GM19395 (cell line): ENCODE data around the gene RPRD1B.

ENCODE experiments used
- ATAC-seq: cut with Tn5 transposase; IDR thresholded peaks from one replicate; pipeline ENCODE4 v1.9.1; 2021; ENCODE audit warnings: mild to moderate bottlenecking, moderate library complexity; ENCODE audit not compliant: unreplicated experiment

Gene RPRD1B

DNA sequence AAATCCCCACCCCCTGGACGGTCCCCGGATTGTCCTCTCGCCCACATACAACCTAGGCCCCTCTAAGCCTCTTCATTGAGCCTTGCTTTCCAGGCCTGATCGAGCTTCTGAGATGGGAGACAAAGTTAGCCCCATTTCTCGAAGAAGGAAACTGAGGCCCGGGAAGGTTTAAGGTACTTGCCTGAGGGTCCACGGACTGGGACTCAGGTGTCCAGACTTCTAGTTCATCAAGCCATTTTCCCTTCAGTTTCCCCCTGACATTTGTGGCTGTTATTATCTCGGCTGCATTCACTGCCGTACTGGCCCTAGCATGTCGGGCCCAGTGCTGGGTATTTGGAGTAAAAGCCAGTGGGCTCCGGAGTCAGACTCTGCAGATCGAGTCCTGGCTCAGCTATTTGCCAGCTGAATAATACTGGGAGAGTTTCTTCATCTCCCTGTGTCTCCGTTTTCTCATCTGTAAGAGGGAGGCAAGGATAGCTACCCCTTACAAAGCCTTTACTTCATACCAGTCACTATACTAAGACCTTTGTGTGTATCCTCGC is 633 bp downstream of the RPRD1B start:
- ATAC-seq = peak; percentile 5

DNA sequence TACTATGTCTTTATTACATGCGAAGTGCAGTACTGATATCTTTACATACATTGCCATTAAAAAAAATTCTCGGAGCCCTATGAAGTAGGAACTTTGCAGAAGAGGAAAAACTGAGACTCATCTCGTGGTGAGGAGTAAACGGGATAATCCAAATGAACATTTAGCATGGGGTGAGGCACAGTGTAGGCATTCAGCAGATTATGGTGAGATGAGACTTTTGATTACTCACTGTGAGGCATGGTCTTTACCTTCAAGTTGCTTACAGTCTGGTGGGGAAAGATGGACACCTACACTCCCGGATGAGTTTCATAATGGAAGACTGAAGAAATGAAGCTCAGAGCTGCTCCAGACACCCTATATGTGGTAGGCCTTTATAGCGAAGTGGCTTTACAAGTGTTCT is 1.4 kb downstream of the RPRD1B start:
- ATAC-seq = no peak

DNA sequence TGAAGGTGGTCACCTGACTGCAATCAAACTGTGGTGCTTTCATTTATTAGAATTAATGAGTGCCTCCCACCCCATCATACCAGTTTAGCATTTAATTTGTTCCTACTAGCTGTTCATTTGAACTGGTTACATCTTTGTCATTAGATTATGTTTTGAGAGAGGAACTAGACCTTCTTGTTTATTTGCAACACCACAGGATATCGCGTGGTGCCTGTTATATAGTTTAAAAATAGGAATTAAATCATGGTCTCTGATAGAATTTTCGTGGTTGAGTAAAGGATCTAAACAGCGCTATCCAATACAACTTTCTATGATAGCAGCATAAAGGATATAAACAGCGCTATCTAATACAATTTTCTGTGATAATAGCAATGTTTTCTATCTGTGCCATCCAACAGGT is 2.8 kb downstream of the RPRD1B start:
- no peak for ATAC-seq

DNA sequence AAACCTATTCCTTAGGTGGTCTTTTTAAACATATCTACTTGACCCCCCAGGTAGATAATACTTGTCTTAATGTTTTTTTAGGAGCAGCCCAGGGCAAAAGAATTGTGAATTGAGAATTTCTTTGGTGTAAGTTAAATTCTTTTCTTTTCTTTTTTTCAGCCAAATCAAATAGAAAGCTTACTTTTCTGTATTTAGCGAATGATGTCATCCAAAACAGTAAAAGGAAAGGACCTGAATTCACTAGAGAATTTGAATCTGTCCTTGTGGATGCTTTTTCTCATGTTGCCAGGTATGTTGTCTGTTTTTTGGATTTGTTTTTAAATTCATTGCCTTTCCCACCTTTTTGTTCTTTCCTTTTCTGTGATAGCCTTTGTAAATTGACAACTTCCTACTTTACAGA is 6.7 kb downstream of the RPRD1B start:
- no peak for ATAC-seq

DNA sequence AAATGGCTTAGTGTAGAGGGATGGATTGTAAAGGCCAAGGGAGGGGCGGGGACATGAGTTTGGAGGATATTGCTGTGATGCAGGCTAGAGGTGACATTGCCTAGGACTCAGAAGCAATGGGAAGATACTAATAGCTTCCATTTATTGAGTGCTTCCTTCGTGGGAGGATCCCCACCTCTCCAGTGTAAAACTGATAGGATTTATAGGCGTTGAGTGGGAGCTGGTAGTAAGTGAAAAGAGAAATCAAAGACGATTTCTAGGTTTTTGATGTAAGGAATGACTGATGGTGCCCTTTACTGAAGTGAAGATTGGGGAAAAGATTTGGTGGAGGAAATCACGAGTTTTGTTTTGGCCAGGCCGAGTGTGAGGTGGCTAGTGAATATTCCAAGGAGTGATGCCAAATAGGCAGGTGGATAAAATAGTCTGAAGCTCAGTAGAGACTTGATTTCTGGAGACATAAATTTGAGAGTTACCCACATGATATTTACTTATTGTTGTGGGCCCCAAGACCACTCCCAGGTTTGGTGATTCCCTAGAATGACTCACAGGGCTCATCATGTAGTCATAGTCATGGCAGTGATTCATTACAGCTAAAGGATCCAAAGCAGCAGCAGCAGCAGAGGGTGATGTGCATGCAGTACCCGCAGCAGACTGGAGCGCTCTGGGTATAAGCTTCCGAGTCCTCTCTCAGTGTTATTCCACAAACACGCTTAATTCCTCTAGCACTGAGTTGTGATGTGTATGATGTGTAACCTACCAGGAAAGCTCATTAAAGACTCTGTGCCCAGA is 10.2 kb downstream of the RPRD1B start:
- ATAC-seq = no peak

DNA sequence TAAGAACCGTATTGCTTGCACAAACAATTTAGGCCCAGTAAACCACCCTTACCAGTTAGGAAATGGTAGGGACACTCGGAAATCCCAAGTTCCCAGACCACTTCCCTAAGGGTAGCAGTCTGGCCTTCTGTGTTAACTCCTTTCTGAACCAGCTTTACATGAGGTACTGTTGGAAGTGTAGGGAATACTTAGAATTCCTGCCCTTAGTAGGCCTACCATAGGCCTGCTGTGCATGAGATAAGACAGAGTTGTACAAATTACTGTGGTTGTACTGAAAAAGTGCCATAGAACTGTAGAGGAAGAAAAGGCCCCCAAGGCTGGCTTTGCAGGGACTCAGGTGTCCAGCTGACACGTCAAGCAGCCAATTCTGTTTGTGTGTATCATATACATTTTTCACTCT is 11.1 kb downstream of the RPRD1B start:
- no peak for ATAC-seq

DNA sequence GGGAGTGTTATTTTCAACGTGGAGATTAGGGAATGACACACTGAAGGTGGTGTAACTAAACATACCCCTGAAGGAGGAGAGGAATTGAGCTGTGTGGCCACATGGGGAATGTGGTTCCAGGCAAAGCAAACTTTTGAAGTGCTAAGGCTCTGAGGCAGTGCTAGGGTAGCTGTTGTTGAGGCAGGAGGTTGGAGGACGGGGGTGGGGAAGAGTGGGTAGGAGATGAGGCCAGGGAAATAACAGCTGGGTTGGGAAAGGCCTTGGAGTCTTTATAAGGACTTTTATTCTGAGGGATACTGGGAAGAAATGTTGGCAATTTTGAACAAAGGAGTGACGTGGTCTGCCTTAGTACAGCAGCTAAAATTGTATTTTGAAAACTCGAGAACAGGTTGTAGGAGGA is 13.0 kb downstream of the RPRD1B start:
- no peak for ATAC-seq

DNA sequence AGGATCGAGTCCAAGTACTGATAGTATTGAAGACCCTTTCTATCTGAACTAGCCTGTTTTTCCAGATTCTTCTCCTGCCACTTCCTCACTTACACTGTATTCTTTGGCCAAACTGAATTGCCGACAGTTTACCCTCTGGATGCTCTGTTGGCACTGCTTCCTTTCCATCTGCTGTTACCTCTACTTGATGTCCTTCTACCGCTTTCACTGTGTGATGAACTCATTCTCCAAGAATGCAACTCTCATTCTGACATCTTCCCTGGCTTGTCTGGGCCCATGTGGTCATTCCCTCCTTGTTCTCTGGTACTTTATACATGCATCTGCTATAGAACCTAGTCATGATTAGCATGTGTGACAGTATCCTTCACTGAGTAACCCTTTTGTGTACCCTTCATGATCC is 16.3 kb downstream of the RPRD1B start:
- ATAC-seq = no peak

DNA sequence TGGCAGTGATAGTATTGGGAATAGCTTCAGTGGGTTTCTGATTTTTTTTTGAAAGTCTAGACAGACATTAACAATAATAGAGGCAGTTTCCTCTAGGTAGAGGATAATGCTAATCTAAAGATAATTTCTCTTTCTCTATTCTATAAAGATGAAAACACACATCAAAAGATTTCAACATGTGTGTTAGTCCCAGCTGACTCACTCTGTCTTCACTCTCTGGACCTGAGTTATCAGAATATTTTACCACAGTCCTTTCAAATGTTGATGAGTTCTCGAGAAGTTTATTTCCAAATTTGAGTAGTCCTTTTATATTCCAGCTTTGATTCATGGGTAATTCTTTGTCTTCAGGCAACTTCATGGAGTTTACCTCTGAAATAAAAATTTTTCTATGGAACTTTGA is 17.1 kb downstream of the RPRD1B start:
- ATAC-seq = no peak

DNA sequence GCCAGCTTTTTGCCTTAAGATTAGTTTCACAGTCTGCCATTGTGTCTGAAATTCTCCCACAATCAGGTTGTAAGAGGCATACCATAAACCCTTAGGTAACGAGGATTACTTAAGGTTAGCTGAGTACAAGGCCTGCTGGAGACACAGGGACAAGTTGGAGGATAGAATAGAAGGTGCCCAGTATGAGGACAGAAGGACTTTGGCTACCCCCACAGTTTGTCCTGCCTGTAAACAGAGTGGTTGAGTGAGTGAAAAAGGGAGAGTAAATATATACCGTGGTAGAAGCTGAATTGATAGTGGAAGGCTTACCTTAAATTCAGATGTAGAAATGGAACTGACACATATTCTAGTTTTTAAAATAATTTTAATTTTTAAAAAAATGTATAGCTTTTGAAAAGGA is 19.3 kb downstream of the RPRD1B start:
- no peak for ATAC-seq

DNA sequence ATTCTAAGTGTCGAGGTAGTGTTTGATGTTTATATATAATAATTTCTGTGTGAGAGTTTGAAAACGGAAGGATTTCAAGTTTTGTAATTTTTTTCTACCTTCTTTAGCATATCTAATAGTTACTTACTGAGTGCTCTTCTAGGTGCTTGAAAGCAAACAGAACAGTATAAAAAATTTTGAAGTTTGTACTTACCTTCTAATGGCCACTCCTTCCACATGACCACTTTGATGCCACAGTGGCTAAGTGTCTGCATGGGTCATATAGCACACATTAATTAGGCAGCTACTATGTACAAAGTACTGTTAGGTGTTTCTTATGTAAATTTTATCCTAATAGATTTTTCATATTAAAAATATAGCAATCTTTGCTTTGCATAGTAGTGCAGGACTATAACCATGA is 21.1 kb downstream of the RPRD1B start:
- no peak for ATAC-seq

DNA sequence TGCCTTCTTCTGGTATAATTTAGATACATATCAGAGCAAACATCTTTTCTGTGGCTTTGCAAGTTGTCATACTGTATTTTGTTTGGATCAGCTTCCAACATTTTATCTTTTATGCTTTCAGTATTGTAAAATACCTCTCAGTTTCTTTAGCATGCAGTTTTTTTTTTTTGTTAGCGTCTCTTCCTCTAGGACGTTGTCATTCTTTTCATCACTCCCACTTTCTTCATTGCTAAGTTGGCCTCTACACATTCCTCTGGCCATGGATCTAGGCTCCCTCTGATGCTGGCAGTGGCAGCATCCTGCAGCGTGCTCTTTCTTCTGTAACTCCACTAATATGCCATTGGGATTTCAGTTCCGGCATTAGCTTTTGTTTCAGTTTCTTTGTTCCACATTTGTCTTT is 21.7 kb downstream of the RPRD1B start:
- no peak for ATAC-seq

DNA sequence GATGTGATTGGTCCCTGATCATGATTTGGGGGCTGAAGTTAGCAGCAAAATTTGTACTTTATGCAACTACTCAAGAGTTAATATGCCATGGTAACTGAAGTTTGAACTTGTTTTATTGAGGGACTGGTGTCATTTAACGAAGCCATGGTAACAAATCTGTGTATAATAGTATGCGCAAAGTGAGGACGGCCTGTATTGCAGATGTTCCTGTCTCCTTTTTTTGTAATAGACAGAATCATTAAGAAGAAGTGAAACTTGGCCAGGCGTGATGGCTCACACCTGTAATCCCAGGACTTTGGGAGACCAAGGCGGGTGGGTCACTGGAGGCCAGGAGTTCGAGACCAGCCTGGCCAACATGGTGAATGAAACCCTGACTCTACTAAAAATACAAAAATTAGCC is 22.3 kb downstream of the RPRD1B start:
- ATAC-seq = no peak

DNA sequence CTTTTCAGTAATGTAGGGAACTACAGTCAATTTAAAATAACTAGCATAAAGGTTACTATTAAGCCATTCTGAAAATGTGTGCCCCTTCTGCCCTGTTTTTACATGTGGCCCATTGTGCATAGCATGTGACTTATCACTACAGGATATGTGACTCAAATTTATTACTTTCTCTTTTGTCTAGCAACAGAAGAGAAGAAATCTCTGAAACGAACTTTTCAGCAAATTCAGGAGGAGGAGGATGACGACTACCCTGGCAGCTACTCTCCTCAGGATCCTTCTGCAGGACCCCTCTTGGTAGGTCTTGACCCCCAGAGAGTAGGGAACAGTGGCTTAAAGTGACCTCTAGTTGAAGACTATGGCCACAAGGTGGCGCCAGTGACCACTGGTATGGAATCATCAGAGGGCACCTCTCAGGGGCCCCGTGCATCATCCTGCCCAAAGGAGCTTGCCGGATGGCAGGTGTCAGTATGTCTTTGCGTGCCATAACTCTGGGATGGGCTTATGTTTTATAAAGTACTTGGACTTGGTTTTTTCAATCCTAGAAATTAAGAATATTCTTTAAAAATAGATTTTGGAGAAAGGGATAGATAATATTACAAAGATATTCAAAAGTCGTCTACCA is 23.9 kb downstream of the RPRD1B start:
- peak; percentile 61 for ATAC-seq

DNA sequence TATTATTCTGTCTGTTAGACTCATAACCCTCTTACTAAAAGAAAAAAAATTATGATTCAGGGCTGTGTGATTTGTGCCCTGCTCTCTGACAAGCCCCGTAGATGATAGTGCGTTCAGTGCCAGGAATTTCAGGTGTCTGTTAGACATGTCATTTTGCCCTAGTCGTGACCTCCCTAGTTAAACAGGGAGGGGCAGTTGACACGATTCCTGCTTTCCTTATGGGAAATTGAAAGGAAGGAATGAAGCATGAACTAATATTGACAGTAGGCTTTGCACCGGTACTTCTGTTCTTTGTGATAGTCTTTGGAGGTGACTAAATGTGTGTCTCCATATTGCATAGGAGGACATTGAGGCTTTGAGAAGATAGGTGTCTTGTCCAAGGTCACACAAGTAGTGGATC is 26.3 kb downstream of the RPRD1B start:
- ATAC-seq = no peak

DNA sequence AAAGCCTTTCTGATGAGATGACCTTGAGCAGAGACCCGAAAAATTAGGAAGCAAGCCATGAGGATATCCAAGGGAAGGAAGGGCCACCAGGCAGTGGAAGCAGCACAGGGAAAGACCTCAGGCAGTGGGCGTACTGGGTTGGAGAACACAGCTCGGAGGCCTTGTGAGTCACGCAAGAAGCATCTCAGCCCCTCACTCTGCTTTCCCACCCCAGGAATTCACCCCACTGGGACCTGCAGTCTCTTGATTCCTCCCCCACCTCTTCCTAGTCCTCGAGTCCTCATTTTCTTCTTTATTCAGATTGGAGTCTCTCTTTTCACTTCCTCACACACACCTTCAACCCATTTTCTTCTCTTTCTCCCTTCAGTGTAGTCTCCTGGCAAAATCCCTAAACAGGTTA is 27.0 kb downstream of the RPRD1B start:
- no peak for ATAC-seq

DNA sequence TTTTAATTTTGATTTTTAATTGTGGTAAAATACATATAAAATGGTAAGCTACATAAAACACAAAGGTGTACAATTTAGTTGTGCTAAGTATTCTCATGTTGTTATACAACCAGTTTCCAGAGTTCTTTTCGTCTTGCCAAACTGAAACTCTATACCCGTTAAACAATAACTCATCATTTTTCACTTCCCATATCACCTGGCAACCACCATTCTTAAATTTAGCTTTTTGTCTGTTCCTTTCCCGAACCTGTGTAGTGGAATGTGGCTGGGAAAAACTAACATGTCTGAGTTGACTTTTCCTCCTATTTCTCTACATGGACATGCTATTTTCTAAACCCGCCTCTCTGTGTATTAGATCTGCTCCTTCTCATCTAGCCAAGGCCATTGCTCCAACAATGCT is 27.6 kb downstream of the RPRD1B start:
- no peak for ATAC-seq

DNA sequence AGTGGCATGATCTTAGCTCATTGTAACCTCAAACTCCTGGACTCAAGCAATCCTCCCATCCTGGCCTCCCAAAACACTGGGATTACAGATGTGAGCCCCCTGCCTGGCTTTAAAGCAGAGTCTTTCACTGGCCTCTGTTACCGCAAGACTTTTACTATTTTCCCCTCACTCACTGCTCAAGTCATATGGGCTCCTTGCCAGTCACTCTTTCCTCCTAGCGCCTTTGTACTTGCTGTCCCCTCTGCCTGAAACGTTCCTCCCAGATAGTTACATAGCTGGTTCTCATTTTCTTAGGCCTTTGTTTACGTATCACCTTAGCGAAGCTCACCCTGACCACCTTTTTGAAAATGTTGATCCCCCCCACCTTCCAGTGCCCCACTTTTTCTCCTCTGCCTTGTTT is 29.3 kb downstream of the RPRD1B start:
- ATAC-seq = no peak

DNA sequence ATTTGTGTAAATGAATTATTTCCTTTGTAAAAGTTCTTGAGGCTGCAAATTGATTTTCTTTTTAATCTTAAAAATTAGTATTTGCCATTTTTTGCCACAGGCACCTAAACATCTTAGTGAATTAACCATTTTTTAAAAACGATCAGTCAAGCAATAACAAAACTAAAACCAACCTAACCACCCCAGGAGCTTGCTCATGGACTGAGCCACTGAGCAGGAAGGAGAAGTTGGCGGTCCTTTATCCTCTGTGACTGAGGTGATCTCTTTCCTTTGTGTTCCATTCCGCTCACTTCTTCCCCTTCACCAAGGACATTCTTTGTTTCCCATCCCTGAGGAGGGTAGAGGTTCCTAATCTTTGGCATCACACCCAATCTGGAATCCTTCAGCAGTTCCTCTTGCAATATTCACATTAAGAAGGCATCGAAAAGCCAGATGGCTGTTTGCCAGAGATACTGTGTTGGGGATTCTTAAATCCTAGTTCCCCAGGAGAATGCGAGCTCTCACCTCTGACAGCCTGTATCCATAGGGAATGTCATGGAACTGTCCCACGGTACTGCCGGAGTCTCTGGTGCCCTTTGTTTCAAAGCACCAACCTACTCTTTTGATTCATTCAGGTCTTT is 30.5 kb downstream of the RPRD1B start:
- no peak for ATAC-seq

DNA sequence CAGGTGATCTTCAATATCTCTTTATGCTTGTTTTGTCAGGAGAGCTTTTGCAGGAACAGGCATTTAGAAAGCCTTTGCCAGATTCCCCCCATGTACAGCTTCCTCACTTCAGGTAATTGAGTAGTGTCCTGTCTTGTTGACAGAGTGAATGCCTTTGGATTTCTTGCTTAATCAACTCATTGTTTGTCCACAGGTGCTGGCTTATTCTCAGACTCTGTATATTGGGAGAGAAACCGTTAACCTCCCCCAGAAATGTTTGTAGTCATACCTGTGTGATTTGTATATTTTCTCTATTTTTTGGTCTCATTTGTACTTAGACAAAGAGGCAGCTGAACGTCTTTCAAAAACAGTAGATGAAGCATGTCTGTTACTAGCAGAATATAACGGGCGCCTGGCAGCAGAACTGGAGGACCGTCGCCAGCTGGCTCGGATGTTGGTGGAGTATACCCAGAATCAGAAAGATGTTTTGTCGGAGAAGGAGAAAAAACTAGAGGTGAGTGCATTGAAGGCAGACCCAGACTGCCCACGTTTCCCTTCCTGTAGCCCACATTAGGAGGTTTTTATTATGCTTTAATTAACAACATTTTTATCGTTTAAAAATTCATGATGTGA is 32.3 kb downstream of the RPRD1B start:
- ATAC-seq = no peak

DNA sequence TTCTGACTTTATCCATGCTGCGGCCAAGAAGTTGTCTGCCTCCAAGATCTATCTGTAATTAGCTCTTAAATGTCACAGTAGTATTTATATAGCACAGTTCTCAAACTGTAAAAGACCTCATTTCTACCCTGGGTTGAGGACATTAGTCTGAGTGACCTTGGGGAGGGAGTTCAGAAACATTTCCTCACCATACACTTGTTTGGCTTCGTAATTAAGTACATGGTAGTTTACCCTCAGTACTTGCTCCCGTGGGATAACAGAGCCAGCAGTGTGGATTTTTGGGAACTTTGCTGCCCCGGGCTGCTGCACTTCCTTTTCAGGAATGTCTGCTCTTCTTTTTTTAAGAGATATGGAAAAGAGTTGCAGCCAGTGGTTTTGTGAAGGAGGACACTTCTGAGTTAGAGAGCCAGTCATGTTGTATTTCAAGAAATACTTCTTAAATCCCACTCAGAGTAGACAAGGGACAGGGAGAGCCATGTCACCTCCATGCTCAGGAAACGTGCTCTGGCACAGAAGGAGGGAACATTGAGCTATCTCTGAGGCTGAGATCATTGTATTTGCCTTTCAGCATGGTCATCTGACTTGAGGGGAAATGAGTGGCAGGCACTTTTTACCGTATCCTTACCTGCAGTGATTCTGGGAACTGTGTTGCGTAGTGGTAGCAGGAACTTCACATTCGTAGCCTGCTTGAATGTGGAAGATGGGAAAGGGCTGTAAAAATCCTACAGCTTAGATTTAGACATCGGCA is 33.6 kb downstream of the RPRD1B start:
- no peak for ATAC-seq
